ENCODE results near the gene SIGLEC15. TPM values are rescaled to one million over a fixed set of nuclear protein-coding genes. Genes with fewer than 3 reads are reported as not detected.
"Not testable (repeated sequence)": the region's sequence is repeated elsewhere in the genome, so short reads cannot be mapped to it uniquely, and the experiment has no call there.

SIGLEC15 gene
- total and polyA plus RNA-seq, 2 experiments from 2014 or later = 0.30 to 1.5 TPM

DNA sequence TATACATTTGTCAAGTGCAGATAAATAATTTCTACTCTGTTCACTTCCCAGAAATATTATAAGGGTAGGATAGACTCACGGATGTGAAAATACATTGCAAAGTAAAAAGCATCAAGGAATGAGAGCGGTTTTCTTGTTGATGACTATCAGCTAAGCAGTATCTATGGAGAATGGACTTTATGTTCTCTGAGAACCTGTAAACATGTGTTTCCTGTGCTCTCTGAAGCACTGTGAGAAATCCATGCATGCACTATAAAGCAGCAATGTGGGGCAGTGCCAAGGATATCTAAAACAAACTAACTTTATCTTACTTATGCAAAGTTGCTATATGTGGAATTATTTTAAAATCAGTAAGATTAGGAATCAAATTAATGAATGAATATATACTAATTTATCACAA lies 4.4 kb upstream of the SIGLEC15 start:
- Histone ChIP-seq H3K4me1 (ENCODE audit: insufficient read depth) (no peaks in the 10 kb centered on the region), H4K20me1 (ENCODE audit: insufficient read depth, poor library complexity, severe bottlenecking) (no peaks in the 10 kb centered on the region), H2AFZ (no peak overlapping the region), H3K27ac (no peak overlapping the region), H3K4me3 (no peak overlapping the region), H3K79me2 (no peaks in the 10 kb centered on the region), H3K27me3 (no peaks in the 10 kb centered on the region), H3K4me2 (no peak overlapping the region), H3K36me3 (replicated peaks; ENCODE audit: insufficient read depth, low read depth) (no peaks in the 10 kb centered on the region), H3K9me3 (ENCODE audit: low read depth) (no peaks in the 10 kb centered on the region), H3K9me2 (replicated peaks; ENCODE audit: insufficient read depth) (no peaks in the 10 kb centered on the region)
- 82% methylated on average over 2 of the region's 2 CpGs for WGBS (ENCODE audit: low lambda C conversion rate, missing lambda C conversion rate)
- TF ChIP-seq, protein P1, sequence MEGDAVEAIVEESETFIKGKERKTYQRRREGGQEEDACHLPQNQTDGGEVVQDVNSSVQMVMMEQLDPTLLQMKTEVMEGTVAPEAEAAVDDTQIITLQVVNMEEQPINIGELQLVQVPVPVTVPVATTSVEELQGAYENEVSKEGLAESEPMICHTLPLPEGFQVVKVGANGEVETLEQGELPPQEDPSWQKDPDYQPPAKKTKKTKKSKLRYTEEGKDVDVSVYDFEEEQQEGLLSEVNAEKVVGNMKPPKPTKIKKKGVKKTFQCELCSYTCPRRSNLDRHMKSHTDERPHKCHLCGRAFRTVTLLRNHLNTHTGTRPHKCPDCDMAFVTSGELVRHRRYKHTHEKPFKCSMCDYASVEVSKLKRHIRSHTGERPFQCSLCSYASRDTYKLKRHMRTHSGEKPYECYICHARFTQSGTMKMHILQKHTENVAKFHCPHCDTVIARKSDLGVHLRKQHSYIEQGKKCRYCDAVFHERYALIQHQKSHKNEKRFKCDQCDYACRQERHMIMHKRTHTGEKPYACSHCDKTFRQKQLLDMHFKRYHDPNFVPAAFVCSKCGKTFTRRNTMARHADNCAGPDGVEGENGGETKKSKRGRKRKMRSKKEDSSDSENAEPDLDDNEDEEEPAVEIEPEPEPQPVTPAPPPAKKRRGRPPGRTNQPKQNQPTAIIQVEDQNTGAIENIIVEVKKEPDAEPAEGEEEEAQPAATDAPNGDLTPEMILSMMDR (IDR thresholded peaks at IDR 0.05; ENCODE audit: poor library complexity) = no peak
- TF ChIP-seq EZH2 (IDR thresholded peaks at IDR 0.05; ENCODE audit: borderline replicate concordance) (no peak), EZH2phosphoT487 (IDR thresholded peaks at IDR 0.05; ENCODE audit: low read depth, severe bottlenecking, unreplicated experiment) (no peak)
- DNase-seq (ENCODE audit: low spot score) = no peak

DNA sequence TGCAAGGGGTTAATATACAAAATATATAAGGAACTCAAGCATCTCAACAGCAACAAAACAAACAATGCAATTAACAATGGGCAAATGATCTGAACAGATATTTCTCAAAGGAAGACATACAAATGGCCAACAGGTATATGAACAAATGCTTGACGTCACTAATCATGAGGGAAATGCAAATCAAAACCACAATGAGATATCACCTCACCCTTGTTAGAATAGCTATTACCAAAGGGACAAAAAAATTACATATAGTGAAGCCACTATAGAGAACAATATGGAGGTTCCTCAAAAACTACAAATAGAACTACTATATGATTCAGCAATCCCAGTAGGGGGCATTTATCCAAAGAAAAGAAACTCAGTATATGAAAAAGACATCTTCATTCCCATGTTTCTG lies 3.8 kb upstream of the SIGLEC15 start:
- H4K20me1 ChIP-seq (ENCODE audit: insufficient read depth, poor library complexity, severe bottlenecking) = no peaks in the 10 kb centered on the region
- H3K4me3 ChIP-seq = no peak overlapping the region
- TF ChIP-seq, protein P1 (IDR thresholded peaks at IDR 0.05; ENCODE audit: poor library complexity) = no peak
- TF ChIP-seq EZH2 (IDR thresholded peaks at IDR 0.05; ENCODE audit: borderline replicate concordance) (no peak), EZH2phosphoT487 (IDR thresholded peaks at IDR 0.05; ENCODE audit: low read depth, severe bottlenecking, unreplicated experiment) (no peak)
- H3K4me1 ChIP-seq (ENCODE audit: insufficient read depth) = no peaks in the 10 kb centered on the region
- no peaks in the 10 kb centered on the region for H3K9me3 ChIP-seq (ENCODE audit: low read depth)
- 88% methylated on average over 1 of the region's 1 CpG for WGBS (ENCODE audit: low lambda C conversion rate, missing lambda C conversion rate)
- H3K9me2 ChIP-seq (replicated peaks; ENCODE audit: insufficient read depth) = no peaks in the 10 kb centered on the region
- H2AFZ ChIP-seq = no peak overlapping the region
- no peak overlapping the region for H3K27ac ChIP-seq
- H3K27me3 ChIP-seq = no peaks in the 10 kb centered on the region
- no peak for DNase-seq (ENCODE audit: low spot score)
- H3K79me2 ChIP-seq = no peaks in the 10 kb centered on the region
- no peak overlapping the region for H3K4me2 ChIP-seq
- H3K36me3 ChIP-seq (replicated peaks; ENCODE audit: insufficient read depth, low read depth) = no peaks in the 10 kb centered on the region

DNA sequence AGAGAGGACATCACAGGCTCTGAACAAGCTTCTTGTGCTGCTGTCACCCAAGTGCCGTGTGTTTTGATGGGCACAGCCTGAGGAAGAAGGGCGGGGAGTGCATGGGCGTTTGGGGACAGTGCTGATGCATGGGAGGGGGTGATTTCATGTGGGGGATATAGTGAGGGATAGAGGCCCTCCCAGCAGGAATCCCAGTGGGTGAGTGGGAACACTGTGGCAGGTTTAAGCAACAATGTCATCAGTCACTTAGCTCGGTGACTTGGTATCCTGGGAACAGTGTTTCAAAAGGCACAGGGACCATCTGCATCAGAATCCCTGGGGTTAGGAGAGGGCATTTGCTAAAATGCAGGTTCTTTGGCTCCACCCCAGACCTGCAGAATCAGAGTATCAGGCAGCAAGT lies 609 bp downstream of the SIGLEC15 start:
- Histone ChIP-seq H3K27me3 (no peaks in the 10 kb centered on the region), H3K9me3 (ENCODE audit: low read depth) (no peaks in the 10 kb centered on the region), H3K4me3 (no peak overlapping the region), H3K27ac (no peak overlapping the region), H3K79me2 (no peaks in the 10 kb centered on the region), H4K20me1 (ENCODE audit: insufficient read depth, poor library complexity, severe bottlenecking) (no peaks in the 10 kb centered on the region), H3K36me3 (replicated peaks; ENCODE audit: insufficient read depth, low read depth) (no peaks in the 10 kb centered on the region), H3K4me2 (no peak overlapping the region), H3K9me2 (replicated peaks; ENCODE audit: insufficient read depth) (no peaks in the 10 kb centered on the region), H3K4me1 (ENCODE audit: insufficient read depth) (peaks cover 24% of the 10 kb centered on the region), H2AFZ (no peak overlapping the region)
- TF ChIP-seq EZH2phosphoT487 (IDR thresholded peaks at IDR 0.05; ENCODE audit: low read depth, severe bottlenecking, unreplicated experiment) (no peak), EZH2 (IDR thresholded peaks at IDR 0.05; ENCODE audit: borderline replicate concordance) (no peak)
- TF ChIP-seq, protein P1 (IDR thresholded peaks at IDR 0.05; ENCODE audit: poor library complexity) = no peak
- 89% methylated on average over 4 of the region's 4 CpGs for WGBS (ENCODE audit: low lambda C conversion rate, missing lambda C conversion rate)
- DNase-seq (ENCODE audit: low spot score) = no peak

DNA sequence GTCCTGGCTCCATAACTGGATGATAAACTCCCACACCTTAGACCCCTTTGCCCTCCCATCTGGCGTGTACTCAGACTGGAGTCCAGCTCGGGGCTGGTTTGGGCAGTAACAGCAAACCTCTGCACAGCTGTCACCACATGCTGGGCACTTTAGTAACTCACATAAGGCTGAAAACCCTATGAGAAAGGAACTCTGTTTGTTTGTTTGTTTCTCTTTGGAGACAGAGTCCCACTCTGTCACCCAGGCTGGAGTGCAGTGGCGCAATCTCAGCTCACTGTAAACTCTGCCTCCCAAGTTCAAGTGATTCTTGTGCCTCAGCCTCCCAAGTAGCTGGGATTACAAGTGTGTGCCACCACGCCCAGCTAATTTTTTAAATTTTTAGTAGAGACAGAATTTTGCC lies 1.2 kb downstream of the SIGLEC15 start:
- H3K27me3 ChIP-seq; H3K9me3 ChIP-seq (ENCODE audit: low read depth); H3K27ac ChIP-seq; H3K79me2 ChIP-seq; H2AFZ ChIP-seq; H3K4me2 ChIP-seq; H4K20me1 ChIP-seq (ENCODE audit: insufficient read depth, poor library complexity, severe bottlenecking); DNase-seq (ENCODE audit: low spot score); H3K9me2 ChIP-seq (replicated peaks; ENCODE audit: insufficient read depth); H3K4me3 ChIP-seq; H3K36me3 ChIP-seq (replicated peaks; ENCODE audit: insufficient read depth, low read depth): not testable (repeated sequence)
- H3K4me1 ChIP-seq (ENCODE audit: insufficient read depth) = peaks cover 24% of the 10 kb centered on the region
- WGBS (ENCODE audit: low lambda C conversion rate, missing lambda C conversion rate) = 94% methylated on average over 4 of the region's 4 CpGs

Measured in hepatocyte (in vitro differentiated cells).